Left renal pelvis (tissue), 4 donors: ENCODE results near the gene CAMTA1. TPM values are rescaled to one million over a fixed set of nuclear protein-coding genes. Genes with fewer than 3 reads are reported as not detected.

Experiments
- DNase-seq, 4 donors: peaks; one replicate each; pipeline ENCODE4 v3.0.0-alpha.2; 2013; ENCODE audit warnings: low read depth in 4 of 4, low spot score in 3 of 4
- polyA plus RNA-seq, 4 donors: library from polyadenylated mRNA; unstranded; fragments of 120-200 nt; gene quantifications; one replicate each; pipeline ENCODE4 v1.2.1, GENCODE V29; 2013; ENCODE audit not compliant: insufficient read length in 4 of 4

The CAMTA1 gene
- polyA plus RNA-seq, 4 donors = 50.7 to 99.9 (median 87.8) TPM

DNA sequence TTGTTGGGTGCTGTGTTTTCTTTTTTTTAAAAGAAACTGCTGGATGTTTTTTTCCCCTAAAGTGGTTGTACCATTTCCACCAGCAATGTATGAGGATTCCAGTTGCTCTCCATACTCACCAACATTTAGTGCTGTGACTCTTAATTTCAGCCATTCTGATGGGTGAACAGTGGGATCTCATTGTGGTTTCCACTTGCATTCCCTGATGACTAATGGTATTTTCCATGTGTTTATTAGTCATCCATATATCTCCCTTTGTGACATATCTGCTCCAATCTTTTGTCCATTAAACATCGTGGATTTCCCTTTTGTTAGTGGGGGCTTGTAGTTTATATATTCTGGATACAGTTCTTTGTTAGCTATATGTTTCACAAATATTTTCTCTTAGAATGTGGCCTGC, 206.0 kb downstream of the CAMTA1 start:
- no peak for DNase-seq

DNA sequence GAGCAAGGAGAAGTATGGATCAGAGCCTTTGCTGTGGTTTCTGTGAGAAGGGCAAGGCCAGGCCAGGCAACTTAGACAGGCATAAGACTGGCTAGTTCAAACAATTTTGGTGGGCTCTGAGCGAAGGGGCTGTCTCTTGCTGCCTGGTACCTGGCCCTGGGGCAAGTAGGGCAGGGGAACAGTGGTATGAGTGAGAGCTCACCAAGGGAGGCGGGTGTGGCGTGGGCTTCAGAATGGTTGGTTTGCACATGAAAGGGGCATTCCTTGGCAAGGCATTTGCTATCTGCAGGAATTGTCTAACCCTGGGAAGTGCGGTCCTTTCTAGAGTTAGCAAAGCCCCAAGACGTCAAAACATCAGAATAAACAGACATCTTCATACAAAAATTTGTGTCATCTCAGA, 210.5 kb downstream of the CAMTA1 start:
- DNase-seq = no peak

DNA sequence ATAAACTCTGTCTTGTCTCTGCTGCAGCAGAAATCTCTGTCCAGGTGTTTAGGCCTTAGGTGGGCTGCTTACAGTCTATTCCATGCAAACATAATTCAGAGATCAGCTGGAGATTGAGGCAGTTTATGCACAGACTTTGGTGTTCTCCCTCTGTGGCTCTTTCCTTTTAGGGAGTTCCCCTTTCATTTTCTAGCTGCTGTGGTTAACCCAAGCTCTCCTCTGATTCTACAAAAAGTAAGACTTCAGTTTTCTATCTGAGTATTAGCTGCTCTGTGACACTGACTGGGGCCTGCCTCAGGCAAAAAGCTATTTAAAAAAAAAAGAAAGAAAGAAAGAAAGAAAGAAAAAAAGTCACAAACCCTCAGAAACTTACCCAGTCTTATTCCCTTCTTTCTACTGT, 211.1 kb downstream of the CAMTA1 start:
- DNase-seq = no peak

DNA sequence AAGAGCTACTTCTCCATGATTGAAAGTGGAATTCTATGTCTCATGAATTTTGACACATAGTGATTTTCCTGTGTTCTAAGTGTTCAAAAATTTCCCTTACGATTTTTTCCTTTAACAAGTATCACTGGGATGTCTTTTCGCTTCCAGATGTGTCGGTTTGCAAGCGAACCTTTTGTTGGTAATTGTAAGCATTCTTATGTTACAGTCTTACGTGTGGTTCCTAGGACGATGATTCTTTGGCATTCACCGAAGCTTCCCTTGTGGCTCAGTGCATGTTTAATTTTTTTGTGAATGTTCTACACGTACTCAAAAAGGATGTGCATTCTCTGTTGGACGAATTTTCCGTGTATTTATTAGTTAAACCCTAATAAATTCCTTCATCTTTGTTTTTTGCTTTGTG, 211.6 kb downstream of the CAMTA1 start:
- no peak for DNase-seq

DNA sequence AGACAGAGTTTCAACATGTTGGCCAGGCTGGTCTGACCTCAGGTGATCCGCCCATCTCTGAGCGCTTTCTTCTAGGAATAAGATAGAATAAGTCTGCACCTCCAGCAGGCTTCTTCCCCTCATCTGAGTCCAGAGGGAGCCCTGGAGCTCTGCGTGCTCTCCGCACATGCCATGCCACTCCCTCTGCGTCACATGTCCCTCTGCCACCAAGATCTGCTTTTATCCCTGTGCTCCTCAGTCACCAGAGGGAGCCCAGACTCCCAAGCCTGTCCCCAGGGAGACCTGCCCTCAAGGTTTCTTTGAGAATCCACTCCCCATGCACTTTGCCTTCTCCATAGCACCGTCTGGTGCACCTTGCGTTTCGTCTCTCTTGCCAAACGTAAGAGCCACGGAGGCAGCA, 213.0 kb downstream of the CAMTA1 start:
- DNase-seq = no peak

DNA sequence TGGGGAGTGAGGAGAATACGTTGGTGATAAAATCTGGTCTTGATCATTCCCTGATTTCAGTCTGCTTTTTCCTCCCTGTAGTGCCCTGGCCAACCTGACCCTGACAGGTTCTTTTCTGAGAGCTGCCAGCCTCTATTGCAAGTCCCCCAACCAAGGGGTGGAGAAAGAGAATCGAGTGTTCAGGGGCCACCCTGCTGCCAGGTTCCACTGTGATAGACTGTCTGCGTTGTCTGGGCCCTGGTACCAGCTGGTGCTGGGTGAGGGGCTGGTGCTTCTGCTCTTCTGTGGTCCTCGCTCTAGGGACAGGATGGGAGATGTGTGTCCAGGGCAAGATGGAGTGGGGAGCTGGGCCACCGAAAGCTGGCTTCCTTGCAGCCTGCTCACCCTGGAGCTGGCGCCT, 214.6 kb downstream of the CAMTA1 start:
- DNase-seq = no peak

DNA sequence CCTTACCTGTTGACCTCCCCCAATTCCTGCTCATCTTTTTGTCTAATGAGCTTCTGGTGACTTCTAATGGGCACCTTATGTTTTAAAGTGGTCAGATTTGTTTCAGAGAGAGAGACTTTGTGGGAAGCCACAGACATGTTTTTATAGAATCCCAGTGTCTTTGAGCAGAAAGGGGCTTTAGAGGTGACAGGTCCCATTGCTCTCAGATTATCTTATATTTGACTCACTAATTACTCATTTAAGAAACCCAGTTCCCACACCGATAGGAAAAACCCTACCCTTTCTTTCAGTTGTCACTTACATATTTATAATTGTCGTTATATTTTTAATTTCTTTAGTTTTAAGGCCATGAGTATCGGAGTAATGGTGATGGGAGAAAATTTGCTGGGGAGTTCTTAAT, 215.5 kb downstream of the CAMTA1 start:
- no peak for DNase-seq

DNA sequence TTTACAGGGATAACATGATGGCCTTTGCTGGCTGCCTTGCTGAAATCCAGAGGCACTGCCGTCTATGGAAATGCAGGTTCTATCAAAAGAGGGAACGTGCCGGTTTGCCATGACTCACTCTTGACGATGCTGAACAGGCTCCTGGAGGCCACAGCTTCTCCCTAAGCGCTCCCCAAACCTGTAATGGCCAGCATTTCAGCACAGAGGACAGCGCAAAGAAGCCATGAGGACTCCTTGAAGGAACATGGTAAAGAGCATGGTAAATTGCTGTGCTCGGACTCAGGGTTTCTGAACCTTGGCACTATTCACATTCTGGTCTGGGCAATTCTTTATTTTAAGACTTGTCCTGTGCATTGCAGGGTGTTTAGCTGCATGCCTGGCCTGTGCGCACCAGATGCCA, 217.5 kb downstream of the CAMTA1 start:
- no peak for DNase-seq

DNA sequence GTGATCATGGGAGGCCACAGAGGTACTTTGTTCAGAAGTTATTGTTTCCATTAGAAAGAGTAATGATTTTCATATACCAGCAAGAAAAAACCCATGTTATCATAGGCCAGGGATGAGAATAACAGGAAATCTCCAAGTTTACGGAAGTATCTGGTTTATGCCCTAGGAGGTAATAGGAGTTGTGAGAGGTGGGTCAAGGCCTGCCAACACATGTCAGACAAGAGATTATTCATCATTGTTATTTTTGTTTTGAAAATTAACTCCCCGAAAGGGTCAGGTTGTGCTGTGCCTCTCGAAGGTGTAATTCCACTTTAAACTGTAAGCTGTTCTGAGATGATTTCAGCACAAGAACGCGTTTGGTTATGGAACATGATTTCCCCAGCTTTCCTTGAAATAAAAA, 218.4 kb downstream of the CAMTA1 start:
- no peak for DNase-seq

DNA sequence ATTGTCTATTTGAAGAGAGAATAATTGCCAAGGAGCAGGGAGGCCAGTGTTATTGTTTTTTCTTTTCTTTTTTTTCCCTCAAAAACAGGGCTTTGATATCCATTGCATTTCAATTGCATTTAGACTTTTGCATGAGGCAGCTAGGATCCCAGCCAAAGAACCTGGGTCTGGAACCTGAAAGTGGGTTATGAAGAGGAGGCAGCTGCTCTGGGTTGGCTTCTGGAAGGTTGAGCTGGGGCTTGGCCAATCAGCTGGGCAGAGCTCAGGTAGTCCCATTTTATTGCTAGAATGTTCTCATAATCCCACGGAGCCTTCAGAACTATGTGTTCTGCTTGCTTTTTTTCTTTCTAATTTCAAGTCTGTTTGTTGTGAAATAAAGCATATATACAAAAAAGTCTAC, 218.9 kb downstream of the CAMTA1 start:
- no peak for DNase-seq

DNA sequence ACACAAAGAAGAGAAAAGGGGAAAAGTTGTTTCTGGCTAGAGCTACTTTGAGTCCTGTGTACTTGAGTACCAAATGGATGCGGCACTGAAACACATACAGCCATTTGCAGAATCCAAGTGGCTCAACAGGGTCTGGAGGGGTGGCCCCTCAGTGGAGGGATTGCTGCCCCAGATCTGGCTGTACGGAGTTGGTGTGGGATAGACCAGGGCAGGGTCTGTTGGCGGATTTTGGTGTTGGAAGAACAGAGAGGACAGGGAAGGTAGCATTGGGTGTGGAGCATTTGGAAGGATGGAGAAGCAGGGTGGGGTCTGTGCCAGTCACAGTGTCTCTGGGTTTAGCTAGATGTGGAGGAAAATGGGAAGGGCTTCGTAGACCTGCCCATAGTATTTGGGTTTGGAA, 220.5 kb downstream of the CAMTA1 start:
- no peak for DNase-seq

DNA sequence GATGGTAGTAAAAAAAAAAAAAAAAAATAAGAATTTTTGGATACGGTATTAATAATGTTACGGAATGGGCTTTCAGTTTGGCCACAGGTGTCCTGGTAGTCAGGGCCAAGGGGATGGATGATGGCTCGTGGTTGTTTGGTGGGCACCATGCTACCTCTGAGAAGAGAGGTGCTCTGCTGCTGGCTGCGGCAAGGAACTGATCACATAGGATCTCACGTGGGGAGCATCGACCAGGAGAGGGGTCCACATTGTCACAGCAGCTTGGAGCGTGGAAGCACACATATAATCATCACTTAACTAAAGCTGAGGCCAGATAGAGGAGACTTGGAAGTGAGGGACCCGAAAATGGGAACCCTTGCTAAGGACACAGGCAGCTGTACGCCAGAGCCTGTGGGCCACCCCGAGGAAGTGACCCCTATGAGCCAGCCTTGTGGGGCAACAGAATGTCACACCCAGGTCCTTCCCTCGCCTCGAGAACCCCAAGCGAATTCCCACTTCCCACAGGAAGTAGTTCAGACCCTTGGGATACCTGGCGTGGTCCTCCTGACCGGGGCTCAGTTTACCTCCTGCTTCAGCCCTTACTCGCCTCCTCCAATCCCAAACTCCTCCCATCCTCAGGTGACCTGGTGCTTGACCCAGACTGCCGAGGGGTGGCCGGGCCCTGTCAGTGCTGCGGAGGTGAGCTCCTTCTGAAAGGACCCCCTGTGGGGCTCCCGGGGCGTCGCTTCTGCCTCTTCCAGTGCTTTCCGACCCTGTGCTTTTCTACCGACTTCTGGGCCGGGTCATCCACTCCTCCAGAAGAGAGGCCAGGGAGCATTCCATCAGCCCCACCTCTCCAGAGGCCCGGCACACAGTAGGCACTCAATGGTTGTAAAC, 222.0 kb downstream of the CAMTA1 start:
- no peak for DNase-seq

DNA sequence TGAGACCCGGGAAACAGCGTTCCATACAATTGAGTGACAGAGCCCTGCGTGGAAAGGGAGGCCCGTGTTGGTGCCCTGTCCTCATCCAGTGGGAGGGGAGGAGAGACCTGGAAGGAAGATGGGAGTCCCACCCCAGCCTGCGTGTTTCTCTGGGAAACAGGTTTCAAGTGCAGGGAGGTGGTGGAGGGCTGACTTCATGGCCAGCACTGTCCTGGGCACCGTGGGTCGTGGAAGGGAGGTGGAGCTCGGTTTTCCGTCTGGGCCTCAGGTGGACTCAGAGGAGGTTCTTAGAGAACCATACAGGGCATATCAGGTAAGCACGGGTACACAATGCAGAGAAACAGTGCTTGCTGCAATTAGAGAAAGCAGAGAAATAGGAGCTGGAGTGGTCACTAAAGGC, 222.6 kb downstream of the CAMTA1 start:
- no peak for DNase-seq

DNA sequence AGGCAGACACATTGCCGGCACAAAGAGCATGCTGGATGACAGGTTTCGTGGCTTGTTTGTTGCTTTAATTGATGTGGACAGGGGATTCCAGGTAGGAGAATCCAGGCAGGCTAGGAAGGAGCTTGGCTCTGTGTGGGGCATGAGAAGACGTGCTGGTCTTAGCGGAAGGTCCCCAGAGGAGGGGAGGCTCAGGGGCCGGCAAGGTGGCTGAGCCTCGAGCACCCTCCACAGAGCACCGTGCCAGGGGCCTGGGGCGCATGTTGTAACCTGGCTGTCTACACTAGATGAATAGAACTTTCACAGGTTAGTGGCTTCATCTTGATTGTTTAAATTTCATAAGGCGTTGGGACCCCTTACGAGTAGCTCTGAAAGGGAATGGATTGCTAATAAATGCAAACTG, 223.1 kb downstream of the CAMTA1 start:
- no peak for DNase-seq

DNA sequence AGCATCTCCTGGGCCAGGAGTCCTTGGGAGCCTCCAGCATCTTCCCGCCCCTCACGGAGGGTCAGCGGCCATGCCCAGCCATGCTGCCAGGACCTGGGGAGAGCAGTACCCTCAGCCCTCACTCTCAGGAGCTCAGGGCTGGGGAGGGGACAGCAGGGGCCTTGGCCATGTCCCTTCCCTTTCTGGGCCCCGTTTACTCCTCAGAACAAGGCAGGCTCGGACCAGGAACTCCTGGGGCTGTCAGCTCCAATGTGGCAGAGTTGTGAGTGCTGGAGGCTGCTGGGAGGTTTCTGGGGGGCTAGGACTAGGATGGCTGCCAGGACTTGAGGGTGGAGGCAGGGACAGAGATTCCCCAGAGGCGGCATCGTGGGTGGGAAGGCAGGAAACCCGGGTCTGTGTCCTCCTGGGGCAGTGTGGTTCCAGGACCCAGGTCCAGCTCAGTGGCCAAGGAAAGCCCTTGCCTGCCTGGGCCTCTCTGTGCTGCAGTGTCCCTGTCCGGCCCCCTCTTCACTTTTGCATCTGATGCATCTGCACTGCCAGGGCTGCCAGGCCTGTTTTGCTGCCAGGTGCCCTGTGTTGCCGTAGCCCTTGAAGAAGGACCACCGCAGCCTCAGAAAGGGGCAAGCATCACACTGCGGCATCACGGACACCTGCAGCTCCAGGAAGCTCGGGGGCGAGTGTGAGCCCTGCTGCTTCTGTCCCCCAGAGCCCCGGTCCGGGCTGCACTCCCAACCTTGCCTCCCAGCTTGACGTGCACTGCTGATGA, 223.9 kb downstream of the CAMTA1 start:
- no peak for DNase-seq

DNA sequence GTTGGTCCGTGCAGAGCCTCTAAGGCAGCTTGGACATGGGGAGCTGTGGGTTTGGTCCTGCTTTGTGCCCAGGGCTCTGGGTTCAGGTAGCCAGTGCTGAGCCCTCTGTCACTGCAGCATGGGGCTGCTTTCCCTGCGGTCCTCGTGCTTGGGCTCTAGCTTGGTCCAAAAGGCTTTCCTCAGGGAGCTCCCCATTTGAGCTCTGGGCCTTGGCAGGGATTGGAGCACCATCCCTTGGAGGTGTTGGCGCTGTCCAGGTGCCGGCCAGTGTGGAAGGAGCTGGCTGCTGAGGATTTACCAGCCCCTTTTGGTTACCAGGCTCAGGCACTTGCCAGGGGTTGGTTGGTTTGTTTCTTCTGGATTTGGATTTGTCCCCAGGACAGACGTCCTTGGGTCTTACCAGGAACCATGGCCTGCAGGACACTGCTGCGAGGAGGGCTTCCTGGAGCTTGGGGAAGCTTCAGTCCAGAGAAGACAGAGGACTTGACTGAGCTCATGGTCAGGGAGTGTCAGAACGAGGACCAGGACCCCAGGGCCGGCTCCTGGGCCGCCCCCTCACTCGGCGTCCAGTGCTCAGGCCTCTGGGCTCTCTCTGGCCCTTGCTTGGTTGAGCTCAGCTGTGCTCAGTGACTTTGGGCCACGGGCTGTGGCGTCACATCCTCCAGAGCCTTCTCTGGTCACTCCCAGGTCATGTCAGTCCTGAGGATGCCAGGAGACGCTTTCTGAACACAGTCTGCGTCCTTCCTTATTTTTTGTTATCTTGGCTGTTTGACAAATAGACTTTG, 224.7 kb downstream of the CAMTA1 start:
- DNase-seq = no peak

DNA sequence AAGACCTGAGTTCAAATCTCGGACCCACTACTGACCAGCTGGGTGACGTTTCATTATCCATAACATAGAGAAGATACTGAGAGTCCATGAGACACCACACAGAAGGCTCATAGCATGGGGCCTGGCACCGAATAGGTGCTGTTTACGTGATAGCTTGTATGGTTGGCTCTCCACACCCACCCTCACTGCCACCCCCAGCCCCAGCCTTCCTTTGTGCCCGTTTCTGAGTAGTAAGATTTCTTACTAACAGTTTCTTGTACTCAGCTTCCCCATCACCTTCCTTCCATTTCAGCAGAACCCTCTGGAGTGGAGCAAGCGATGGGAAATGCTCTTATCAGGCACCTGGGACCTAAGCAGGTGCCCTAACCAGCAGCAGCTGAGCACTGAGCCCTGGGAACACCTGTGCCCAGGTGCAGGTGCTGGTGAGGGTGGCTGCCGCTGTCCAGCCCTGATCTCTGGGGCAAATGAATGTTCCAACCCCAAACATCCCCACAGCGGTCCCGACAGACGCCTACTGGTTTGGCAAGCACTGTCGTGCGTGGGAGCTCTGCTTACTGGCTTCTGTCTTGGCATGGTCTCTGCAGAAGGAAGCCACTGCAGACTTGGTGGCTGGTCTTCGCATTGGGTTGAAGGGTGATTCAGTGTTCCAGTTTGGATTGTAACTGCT, 225.4 kb downstream of the CAMTA1 start:
- DNase-seq = no peak

DNA sequence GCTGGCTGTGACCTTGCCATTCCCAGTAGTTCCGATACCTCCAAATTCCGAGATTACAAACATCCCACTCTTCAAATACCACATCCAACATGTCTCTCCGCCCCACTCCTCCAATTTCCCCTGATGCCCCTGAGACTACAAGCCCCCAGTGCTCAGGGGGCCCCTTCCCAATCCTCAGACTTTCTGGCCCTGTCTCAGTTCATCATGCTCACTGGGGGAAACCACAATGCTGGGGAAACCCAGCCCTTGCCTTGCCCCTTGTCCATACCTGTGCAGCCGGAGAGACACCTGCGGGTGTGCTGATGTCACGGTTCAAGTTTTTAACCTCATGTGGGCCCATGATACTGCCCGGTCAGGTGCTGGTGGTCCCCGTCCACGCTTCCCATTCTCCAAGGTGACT, 226.6 kb downstream of the CAMTA1 start:
- DNase-seq = no peak

DNA sequence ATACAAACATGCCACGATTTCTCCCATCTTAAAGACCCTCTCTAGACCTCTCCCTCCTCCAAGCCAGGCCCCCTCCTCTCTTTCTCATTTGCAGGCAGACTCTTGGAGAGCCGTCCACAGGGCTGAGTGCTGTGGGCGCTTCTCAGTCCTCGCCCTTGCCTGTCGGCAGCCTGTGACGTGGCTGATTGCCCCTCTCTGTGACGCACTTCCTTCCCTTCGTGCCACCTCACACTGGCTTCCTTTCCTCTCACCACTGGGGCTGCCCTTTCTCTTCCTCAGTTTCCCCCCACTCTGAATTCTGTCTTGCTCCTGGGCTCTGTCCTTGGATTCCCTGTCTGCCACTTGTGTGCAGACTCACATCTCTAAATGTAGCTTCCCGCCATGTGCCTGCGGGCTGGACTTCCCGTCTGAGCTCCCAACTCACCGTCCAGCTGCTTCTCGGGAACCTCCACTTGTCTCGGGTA, 227.2 kb downstream of the CAMTA1 start:
- DNase-seq = no peak

DNA sequence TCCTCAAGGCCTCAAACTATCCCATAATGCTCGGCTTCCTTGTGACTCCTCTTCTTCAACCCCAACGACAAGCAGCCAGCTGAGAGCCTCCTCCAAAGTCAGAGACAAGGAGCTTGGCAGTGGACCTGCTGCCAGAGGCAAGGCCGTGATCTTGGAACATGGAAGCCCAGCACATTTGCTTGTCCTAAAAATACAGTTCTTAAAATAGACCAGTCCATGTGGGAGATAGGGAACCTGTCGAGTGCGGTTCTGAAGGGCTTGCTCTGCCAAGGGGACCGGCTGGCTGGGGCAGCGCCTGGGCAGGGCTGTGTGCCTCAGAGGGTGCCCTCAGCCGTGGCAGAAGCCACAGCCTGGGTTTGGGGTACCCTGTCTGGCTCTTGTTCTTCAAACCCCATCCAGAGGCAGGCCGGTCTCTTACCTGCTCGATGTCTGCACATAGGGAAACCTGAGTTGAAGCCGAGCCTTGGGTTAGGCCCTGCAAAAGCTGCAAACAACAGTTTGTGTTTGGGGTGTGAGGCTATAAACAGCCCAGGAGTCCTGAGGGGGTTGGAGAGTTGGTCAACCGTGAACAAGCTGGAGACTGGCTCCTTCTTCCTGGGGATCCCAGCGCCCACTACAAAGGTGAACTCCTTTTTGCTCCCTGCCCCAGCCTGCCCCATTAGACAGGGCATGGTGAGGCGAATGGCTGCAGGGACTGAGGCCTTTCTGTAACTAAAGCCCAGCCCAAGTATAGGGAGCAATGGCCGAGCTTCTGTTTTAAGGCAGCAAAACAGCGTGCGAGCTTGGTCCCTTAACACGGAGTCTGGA, 228.8 kb downstream of the CAMTA1 start:
- DNase-seq = no peak
